SK-N-MC (cell line): ENCODE results near the gene PSMD9.

Experiments used
- EZH2 ChIP-seq: fragments of 200-600 bp; sonication (generic); IDR thresholded peaks from one replicate; pipeline ENCODE4 v1.6.1; 2017; ENCODE audit warnings: antibody characterized with exemption
- POLR2AphosphoS5 ChIP-seq: IDR thresholded peaks from 2 replicates; pipeline ENCODE4 v1.6.1; 2012; ENCODE audit warnings: mild to moderate bottlenecking, low read depth, low read length, borderline replicate concordance

GRCh38 chr12:121898287-121898686, 9.7 kb downstream of the PSMD9 start:
- no peak for TF ChIP-seq POLR2AphosphoS5
- TF ChIP-seq EZH2: no peak
